ENCODE measurements around the gene LILRB2.
"Not testable (repeated sequence)": the region's sequence is repeated elsewhere in the genome, so short reads cannot be mapped to it uniquely, and the experiment has no call there.

DNA sequence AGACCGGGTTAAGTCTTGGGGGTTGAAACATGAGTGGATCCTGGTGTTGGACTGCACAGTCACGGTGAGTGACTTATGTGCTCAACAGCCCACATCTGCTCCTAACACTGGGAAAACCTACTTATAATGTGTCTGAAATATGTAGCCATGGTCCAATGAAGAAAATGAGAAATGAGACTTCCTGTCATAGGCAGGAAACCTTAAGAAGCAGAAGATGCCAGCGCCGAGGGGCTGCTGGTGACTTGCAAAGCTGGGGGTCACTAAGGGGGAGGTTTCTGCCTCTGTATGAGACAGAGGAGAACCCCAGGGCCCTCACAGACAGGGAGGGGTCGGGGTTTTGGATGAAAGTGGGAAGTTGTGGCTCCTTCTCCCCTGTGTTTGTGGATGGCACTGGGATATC is 8.7 kb downstream of the LILRB2 start:
- TF ChIP-seq CSDC2 (CRISPR knock-in tag; IDR thresholded peaks at IDR 0.05); RARB (CRISPR knock-in tag; IDR thresholded peaks at IDR 0.05); ZFP3 (CRISPR knock-in tag; IDR thresholded peaks at IDR 0.05); PPARA (CRISPR knock-in tag; IDR thresholded peaks at IDR 0.05; ENCODE audit: borderline replicate concordance); GLIS3 (CRISPR knock-in tag; IDR thresholded peaks at IDR 0.05); ESRRG (CRISPR knock-in tag; IDR thresholded peaks at IDR 0.05); BACH2 (CRISPR knock-in tag; IDR thresholded peaks at IDR 0.05; ENCODE audit: borderline replicate concordance); TOX (CRISPR knock-in tag; IDR thresholded peaks at IDR 0.05; ENCODE audit: borderline replicate concordance): not testable (repeated sequence)
- TF ChIP-seq, protein P1, sequence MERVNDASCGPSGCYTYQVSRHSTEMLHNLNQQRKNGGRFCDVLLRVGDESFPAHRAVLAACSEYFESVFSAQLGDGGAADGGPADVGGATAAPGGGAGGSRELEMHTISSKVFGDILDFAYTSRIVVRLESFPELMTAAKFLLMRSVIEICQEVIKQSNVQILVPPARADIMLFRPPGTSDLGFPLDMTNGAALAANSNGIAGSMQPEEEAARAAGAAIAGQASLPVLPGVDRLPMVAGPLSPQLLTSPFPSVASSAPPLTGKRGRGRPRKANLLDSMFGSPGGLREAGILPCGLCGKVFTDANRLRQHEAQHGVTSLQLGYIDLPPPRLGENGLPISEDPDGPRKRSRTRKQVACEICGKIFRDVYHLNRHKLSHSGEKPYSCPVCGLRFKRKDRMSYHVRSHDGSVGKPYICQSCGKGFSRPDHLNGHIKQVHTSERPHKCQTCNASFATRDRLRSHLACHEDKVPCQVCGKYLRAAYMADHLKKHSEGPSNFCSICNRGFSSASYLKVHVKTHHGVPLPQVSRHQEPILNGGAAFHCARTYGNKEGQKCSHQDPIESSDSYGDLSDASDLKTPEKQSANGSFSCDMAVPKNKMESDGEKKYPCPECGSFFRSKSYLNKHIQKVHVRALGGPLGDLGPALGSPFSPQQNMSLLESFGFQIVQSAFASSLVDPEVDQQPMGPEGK (CRISPR knock-in tag; IDR thresholded peaks at IDR 0.05; ENCODE audit: borderline replicate concordance) = not testable (repeated sequence)
